ENCODE measurements around the gene TTLL5. TPM values are rescaled to one million over a fixed set of nuclear protein-coding genes. Genes with fewer than 3 reads are reported as not detected.

TTLL5 gene
- total RNA-seq, 4 donors from 2014 or later = 36.3 to 61.8 (median 36.7) TPM

GRCh38 chr14:75811872-75812499 lies 150.9 kb downstream of the TTLL5 start:
- H3K9me3 ChIP-seq = no peaks in the 10 kb centered on the region
- no peak overlapping the region for H3K27ac ChIP-seq
- peaks cover 0 to 22% (median 0%) of the 10 kb centered on the region in 3 donors for H3K36me3 ChIP-seq
- H3K27me3 ChIP-seq = no peaks in the 10 kb centered on the region
- DNase-seq (ENCODE audit: low spot score in 2 of 2) = no peak
- no peak overlapping the region for H3K4me3 ChIP-seq
- WGBS, 2 donors = 63 to 65% methylated on average over 7 of the region's 7 CpGs
- H3K4me1 ChIP-seq = peaks cover 0 to 4% (median 0%) of the 10 kb centered on the region in 4 donors
- TF ChIP-seq CTCF (IDR thresholded peaks at IDR 0.05) = no peak
- TF ChIP-seq POLR2A (IDR thresholded peaks at IDR 0.05) = no peak
- TF ChIP-seq EP300 (IDR thresholded peaks at IDR 0.05) = no peak

GRCh38 chr14:75812622-75813021 lies 151.6 kb downstream of the TTLL5 start:
- Histone ChIP-seq H3K27ac (no peak overlapping the region), H3K9me3 (no peaks in the 10 kb centered on the region), H3K4me1 (peaks cover 0 to 4% (median 0%) of the 10 kb centered on the region in 4 donors), H3K4me3 (no peak overlapping the region), H3K27me3 (no peaks in the 10 kb centered on the region), H3K36me3 (peaks cover 0 to 15% (median 0%) of the 10 kb centered on the region in 3 donors)
- TF ChIP-seq POLR2A (IDR thresholded peaks at IDR 0.05) = no peak
- TF ChIP-seq CTCF (IDR thresholded peaks at IDR 0.05) = no peak
- no peak for TF ChIP-seq EP300 (IDR thresholded peaks at IDR 0.05)
- DNase-seq (ENCODE audit: low spot score in 2 of 2) = no peak
- WGBS, 2 donors = 63 to 70% methylated on average over 4 of the region's 4 CpGs

GRCh38 chr14:75820761-75821160 lies 159.7 kb downstream of the TTLL5 start:
- peaks cover 0 to 39% (median 19%) of the 10 kb centered on the region in 4 donors for H3K4me1 ChIP-seq
- WGBS, 2 donors = 94 to 95% methylated on average over 4 of the region's 4 CpGs
- DNase-seq (ENCODE audit: low spot score in 2 of 2) = no peak
- H3K4me3 ChIP-seq = no peak overlapping the region
- no peak overlapping the region for H3K27ac ChIP-seq
- no peaks in the 10 kb centered on the region for H3K27me3 ChIP-seq
- peaks cover 0 to 15% (median 0%) of the 10 kb centered on the region in 3 donors for H3K36me3 ChIP-seq
- TF ChIP-seq CTCF (IDR thresholded peaks at IDR 0.05) (no peak), POLR2A (IDR thresholded peaks at IDR 0.05) (no peak), EP300 (IDR thresholded peaks at IDR 0.05) (no peak)
- H3K9me3 ChIP-seq = no peaks in the 10 kb centered on the region

GRCh38 chr14:75821831-75822521 lies 160.9 kb downstream of the TTLL5 start:
- no peak for DNase-seq (ENCODE audit: low spot score in 2 of 2)
- TF ChIP-seq EP300 (IDR thresholded peaks at IDR 0.05) = no peak
- TF ChIP-seq POLR2A (IDR thresholded peaks at IDR 0.05) = no peak
- TF ChIP-seq CTCF (IDR thresholded peaks at IDR 0.05) = no peak
- Histone ChIP-seq H3K36me3 (peaks cover 0 to 11% (median 0%) of the 10 kb centered on the region in 3 donors), H3K4me3 (no peak overlapping the region), H3K4me1 (peaks cover 0 to 42% (median 21%) of the 10 kb centered on the region in 4 donors), H3K27me3 (no peaks in the 10 kb centered on the region), H3K27ac (peak overlapping the region in 1 of 4 donors; percentile 74), H3K9me3 (no peaks in the 10 kb centered on the region)
- 73 to 75% methylated on average over 2 of the region's 2 CpGs for WGBS, 2 donors

GRCh38 chr14:75822522-75823141 lies 161.6 kb downstream of the TTLL5 start:
- 41 to 52% methylated on average over 7 of the region's 7 CpGs for WGBS, 2 donors
- Histone ChIP-seq H3K4me3 (no peak overlapping the region), H3K9me3 (no peaks in the 10 kb centered on the region), H3K36me3 (peaks cover 0 to 11% (median 0%) of the 10 kb centered on the region in 3 donors), H3K27ac (peak overlapping the region in 2 of 4 donors; percentile 74), H3K27me3 (no peaks in the 10 kb centered on the region), H3K4me1 (peaks cover 0 to 42% (median 21%) of the 10 kb centered on the region in 4 donors)
- DNase-seq (ENCODE audit: low spot score in 2 of 2) = no peak
- no peak for TF ChIP-seq EP300 (IDR thresholded peaks at IDR 0.05)
- no peak for TF ChIP-seq CTCF (IDR thresholded peaks at IDR 0.05)
- TF ChIP-seq POLR2A (IDR thresholded peaks at IDR 0.05) = no peak

Data from tibial nerve (tissue), 4 donors.